Body of pancreas (tissue), 4 donors: ENCODE measurements around the gene MAP1B. TPM values are rescaled to one million over a fixed set of nuclear protein-coding genes. Genes with fewer than 3 reads are reported as not detected.
A peak's percentile ranks its signal among the peaks of the same experiment; 100 is the strongest.

Experiments used
- ATAC-seq: fragments of 150-250 bp; one replicate; pipeline ENCODE4 v1.9.1; 2016
- DNase-seq, 4 donors: peaks; one replicate each; pipeline ENCODE4 v3.0.0-alpha.2; 2019
- H3K27ac ChIP-seq, 4 donors: fragments of 200-600 bp; sonication (generic); 1 replicate in 3 of 4; 2 replicates in 1 of 4; pipeline versions ENCODE4 v1.5.1 to v1.6.1; 2016 to 2019; ENCODE audit warnings: mild to moderate bottlenecking in 1 of 4, mixed read lengths in 1 of 4, moderate library complexity in 1 of 4
- H3K27me3 ChIP-seq, 2 donors: fragments of 200-600 bp; sonication (generic); one replicate each; pipeline ENCODE4 v1.6.0; 2016; ENCODE audit warnings: mild to moderate bottlenecking in 1 of 2
- H3K36me3 ChIP-seq, 2 donors: fragments of 200-600 bp; sonication (generic); replicated peaks in 1 of 2; 2 replicates each; pipeline ENCODE4 v1.5.1; 2016; ENCODE audit warnings: low read depth in 2 of 2; ENCODE audit not compliant: insufficient read depth in 1 of 2
- H3K4me1 ChIP-seq: fragments of 200-600 bp; sonication (generic); one replicate; pipeline ENCODE4 v1.6.0; 2016
- H3K4me3 ChIP-seq, 2 donors: fragments of 200-600 bp; sonication (generic); 1 replicate in 1 of 2; 2 replicates in 1 of 2; pipeline ENCODE4 v1.5.1; 2016 to 2019
- H3K9me3 ChIP-seq, 3 donors: fragments of 200-600 bp; sonication (generic); 1 replicate in 2 of 3; 2 replicates in 1 of 3; pipeline ENCODE4 v1.5.1; 2016
- CTCF ChIP-seq, 7 experiments: fragments of 450-650 bp in 4 of 7; fragments of 200-600 bp in 3 of 7; sonication (generic) in 3 of 7; IDR thresholded peaks; one replicate each; pipeline ENCODE4 v1.5.1; 2016 to 2019; ENCODE audit warnings: antibody characterized with exemption in 7 of 7
- POLR2A ChIP-seq, 3 donors: fragments of 450-650 bp; IDR thresholded peaks; one replicate each; pipeline ENCODE4 v1.6.1; 2016; ENCODE audit warnings: antibody characterized with exemption in 3 of 3, mild to moderate bottlenecking in 2 of 3
- WGBS, 2 donors: methylation state at CpG; one replicate each; pipeline ENCODE4 v1.1.5; 2017; 5-methylcytosine and 5-hydroxymethylcytosine counted together
- intact Hi-C: fragments of 100-400 bp; cut with DNase I; formaldehyde crosslinking; loops from one replicate; pipeline ENCODE4 v1.15.1; 2023
- total RNA-seq, 2 donors: library from RNA; depleted of rRNA; stranded (reverse); fragments of >200 nt; gene quantifications; one replicate each; pipeline ENCODE4 v1.1.0, GENCODE V29; 2016

Gene MAP1B
- total RNA-seq, 2 donors from 2014 or later: 30.4 to 69.9 TPM

DNA sequence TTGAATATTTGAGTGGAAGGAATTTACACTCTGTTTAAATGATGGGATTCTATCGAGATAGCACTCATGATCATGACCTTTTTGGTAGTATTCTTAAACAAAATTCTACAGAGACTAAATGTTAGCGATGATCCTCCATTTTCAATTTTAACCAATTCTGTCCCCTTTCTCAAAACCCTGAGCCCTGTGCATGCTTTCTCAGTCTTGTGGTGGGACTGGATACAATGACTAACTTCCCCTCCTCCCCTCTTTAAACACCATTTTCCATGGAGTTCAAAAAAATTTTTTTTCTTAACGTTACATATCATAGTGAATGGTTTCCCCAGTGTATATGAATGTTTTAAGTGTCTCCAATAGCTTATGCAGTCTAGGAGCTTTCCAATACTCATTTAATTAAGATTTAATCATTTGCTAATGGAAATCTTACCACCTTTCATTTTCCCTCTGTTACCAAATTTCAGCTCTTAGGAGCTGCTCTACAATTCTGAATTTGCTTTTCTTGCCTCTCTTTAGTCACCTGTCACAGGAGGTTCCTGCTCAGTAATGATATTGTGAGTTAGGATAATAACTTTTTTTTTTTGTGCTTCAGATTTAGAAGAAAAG is 101.2 kb downstream of the MAP1B start:
- Histone ChIP-seq H3K4me3 (no peak overlapping the region), H3K27ac (no peak overlapping the region), H3K4me1 (peaks cover 15% of the 10 kb centered on the region), H3K36me3 (no peaks in the 10 kb centered on the region), H3K9me3 (no peaks in the 10 kb centered on the region), H3K27me3 (no peaks in the 10 kb centered on the region)
- intact Hi-C loops: no loop called here
- 86 to 95% methylated on average over 3 of the region's 3 CpGs for WGBS, 2 donors
- TF ChIP-seq CTCF (IDR thresholded peaks at IDR 0.05) (no peak), POLR2A (IDR thresholded peaks at IDR 0.05) (no peak)
- DNase-seq (no peak), ATAC-seq (no peak)

DNA sequence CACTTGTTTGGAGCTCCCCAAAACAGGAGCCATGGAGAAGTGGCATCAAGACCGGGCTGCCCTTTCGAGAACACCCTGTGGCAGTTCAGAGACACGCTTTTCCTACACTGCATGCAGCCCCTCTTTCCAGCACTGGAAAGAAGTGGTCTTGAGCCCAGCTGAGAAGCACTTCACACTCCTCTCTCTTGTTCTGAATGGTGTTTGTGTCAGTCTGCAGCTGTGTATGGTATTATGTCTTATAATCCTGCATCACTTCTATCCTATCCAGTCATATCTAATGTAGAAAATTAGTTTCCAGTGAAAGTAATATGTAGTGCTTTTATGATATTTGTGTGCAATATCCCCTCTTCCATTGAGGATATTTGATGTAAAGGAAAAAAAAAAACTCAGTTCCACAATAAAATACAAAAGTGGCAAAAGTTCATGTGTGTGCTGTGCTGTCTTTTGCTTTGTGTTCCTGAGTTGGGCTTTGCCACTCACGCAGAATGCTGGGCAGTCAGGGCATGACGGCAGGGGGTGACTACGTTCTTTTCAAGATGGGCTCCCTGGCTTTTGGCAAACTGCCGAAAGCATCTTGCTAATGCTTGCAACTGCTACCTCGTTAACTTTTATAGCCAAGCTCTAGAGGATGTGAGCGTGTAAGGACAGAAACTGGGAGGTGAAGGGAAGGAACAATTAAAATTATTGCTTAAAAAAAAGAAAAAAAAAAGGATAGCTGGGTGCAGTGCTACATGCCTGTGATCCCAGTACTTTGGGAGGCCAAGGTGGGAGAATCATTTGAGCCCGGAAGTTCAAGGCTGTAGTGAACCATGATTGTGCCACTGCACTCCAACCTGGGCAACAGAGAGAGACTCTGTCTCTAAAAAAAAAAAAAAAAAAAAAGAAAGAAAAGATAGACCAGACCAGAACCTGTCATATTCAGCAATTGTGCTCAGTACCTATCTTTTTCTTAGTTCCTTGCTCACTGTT is 102.2 kb downstream of the MAP1B start:
- TF ChIP-seq CTCF (IDR thresholded peaks at IDR 0.05) (no peak), POLR2A (IDR thresholded peaks at IDR 0.05) (no peak)
- ATAC-seq: no peak
- no peak overlapping the region for H3K4me3 ChIP-seq
- no peak for DNase-seq
- H3K27me3 ChIP-seq: no peaks in the 10 kb centered on the region
- H3K9me3 ChIP-seq: no peaks in the 10 kb centered on the region
- H3K27ac ChIP-seq: no peak overlapping the region
- H3K4me1 ChIP-seq: peaks cover 15% of the 10 kb centered on the region
- WGBS, 2 donors: 90 to 91% methylated on average over 10 of the region's 10 CpGs
- intact Hi-C loops: no loop called here
- no peaks in the 10 kb centered on the region for H3K36me3 ChIP-seq

DNA sequence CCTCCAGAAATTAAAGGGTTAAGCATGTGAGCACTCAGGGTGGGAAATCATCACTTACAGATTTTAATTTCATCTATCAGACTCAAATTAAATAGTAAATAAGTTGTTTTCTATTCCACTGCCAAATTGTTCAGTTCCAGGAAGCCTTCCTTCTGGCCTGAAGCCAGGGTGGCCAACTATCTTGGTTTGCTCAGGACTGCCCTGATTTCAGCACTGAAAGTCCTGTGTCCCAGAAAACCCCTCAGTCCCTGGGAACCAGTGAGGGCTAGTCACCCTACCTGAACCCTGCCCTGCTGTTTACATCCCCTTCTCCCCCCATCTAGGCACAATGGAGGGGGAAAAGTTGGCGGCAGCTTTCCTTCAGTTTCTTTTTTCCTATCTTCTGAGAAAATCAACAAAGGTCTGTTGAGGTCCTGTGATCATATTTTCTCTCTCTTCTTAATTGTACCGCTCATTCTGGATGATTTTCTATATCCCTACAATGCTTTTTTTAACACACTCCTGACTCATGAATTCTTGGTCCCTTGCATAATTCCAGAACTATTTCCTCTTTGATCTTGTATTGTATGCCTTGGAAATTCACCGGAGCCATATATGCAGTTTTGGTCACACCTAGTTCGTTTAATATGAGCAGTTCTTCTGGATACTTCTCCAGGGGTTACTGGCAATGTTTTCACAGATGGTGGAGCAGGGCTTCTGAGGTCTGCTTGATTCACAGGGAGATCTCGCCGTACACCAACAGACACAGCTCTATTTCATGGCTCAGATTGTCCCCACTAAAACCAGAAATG is 103.8 kb downstream of the MAP1B start:
- ATAC-seq: peak; percentile 64
- no peaks in the 10 kb centered on the region for H3K36me3 ChIP-seq
- peaks cover 15% of the 10 kb centered on the region for H3K4me1 ChIP-seq
- peak overlapping the region in 2 of 4 donors; percentile 47 to 62 for H3K27ac ChIP-seq
- TF ChIP-seq POLR2A (IDR thresholded peaks at IDR 0.05) (no peak), CTCF (IDR thresholded peaks at IDR 0.05) (no peak)
- no peaks in the 10 kb centered on the region for H3K9me3 ChIP-seq
- whole genome bisulfite sequencing, 2 donors: 68 to 71% methylated on average over 6 of the region's 6 CpGs
- intact Hi-C loops: no loop called here
- DNase-seq: peak; percentile 53 to 73 (median 58)
- no peak overlapping the region for H3K4me3 ChIP-seq
- no peaks in the 10 kb centered on the region for H3K27me3 ChIP-seq

DNA sequence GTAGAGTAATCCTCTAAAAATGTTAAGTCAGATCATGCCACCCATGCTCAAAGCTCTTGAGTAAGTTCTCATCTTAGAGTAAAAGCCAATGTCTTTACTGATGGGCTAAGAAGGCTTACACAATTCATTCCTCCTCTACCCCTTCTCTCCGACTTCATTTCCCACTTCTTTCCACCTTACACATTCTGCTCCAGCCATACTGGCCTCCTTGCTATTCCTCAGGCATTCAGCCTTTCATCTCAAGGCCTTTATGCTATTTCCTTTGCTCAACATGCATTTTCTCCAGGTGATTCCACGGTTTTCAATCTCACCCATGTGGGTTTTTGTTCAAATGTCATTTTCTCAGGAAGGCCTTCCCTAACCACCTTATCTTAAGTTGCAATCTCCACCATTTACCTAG is 104.9 kb downstream of the MAP1B start:
- Histone ChIP-seq H3K27ac (no peak overlapping the region), H3K4me3 (no peak overlapping the region), H3K36me3 (no peaks in the 10 kb centered on the region), H3K4me1 (peaks cover 15% of the 10 kb centered on the region), H3K9me3 (no peaks in the 10 kb centered on the region), H3K27me3 (no peaks in the 10 kb centered on the region)
- WGBS, 2 donors: 92 to 94% methylated on average over 2 of the region's 2 CpGs
- TF ChIP-seq POLR2A (IDR thresholded peaks at IDR 0.05) (no peak), CTCF (IDR thresholded peaks at IDR 0.05) (no peak)
- ATAC-seq: no peak
- intact Hi-C loops: no loop called here
- no peak for DNase-seq
